Esophagus muscularis mucosa (tissue), 4 donors: Measurements from ENCODE around the gene CST9L. TPM values are rescaled to one million over a fixed set of nuclear protein-coding genes. Genes with fewer than 3 reads are reported as not detected.

Source experiments
- DNase-seq: peaks from one replicate; pipeline ENCODE4 v3.0.0-alpha.2; 2017; ENCODE audit errors: extremely low spot score
- H3K27ac ChIP-seq, 4 donors: fragments of 200-600 bp; sonication (generic); replicated peaks in 1 of 4; 1 replicate in 3 of 4; 2 replicates in 1 of 4; pipeline ENCODE4 v1.5.1; 2016 to 2019; ENCODE audit warnings: mild to moderate bottlenecking in 1 of 4
- H3K27me3 ChIP-seq, 4 donors: fragments of 200-600 bp; sonication (generic); one replicate each; pipeline versions ENCODE4 v1.5.1 to v1.6.0; 2016 to 2019
- H3K36me3 ChIP-seq, 4 donors: fragments of 200-600 bp; sonication (generic); one replicate each; pipeline ENCODE4 v1.5.1; 2016 to 2019
- H3K4me1 ChIP-seq, 4 donors: fragments of 200-600 bp; sonication (generic); one replicate each; pipeline ENCODE4 v1.5.1; 2016 to 2019
- H3K4me3 ChIP-seq, 4 donors: fragments of 200-600 bp; sonication (generic); 1 replicate in 2 of 4; 2 replicates in 2 of 4; pipeline ENCODE4 v1.5.1; 2016 to 2019; ENCODE audit warnings: mild to moderate bottlenecking in 4 of 4, moderate library complexity in 1 of 4
- H3K9me3 ChIP-seq, 4 donors: fragments of 200-600 bp; sonication (generic); 1 replicate in 3 of 4; 2 replicates in 1 of 4; pipeline ENCODE4 v1.5.1; 2016 to 2019
- CTCF ChIP-seq, 3 experiments: fragments of 200-600 bp in 2 of 3; fragments of 450-650 bp in 1 of 3; sonication (generic) in 2 of 3; IDR thresholded peaks; one replicate each; pipeline ENCODE4 v1.5.1; 2017 to 2019; ENCODE audit warnings: antibody characterized with exemption in 3 of 3, mild to moderate bottlenecking in 2 of 3, moderate library complexity in 1 of 3
- EP300 ChIP-seq: sonication (generic); formaldehyde crosslinking; IDR thresholded peaks from one replicate; pipeline ENCODE4 v1.6.1; 2017; ENCODE audit warnings: antibody characterized with exemption
- POLR2A ChIP-seq: fragments of 450-650 bp; IDR thresholded peaks from one replicate; pipeline ENCODE4 v1.6.1; 2017; ENCODE audit warnings: antibody characterized with exemption, moderate library complexity, mild to moderate bottlenecking, low read depth
- POLR2AphosphoS5 ChIP-seq, 2 donors: sonication (generic); formaldehyde crosslinking; IDR thresholded peaks; one replicate each; pipeline ENCODE4 v1.6.1; 2017; ENCODE audit warnings: antibody characterized with exemption in 2 of 2
- WGBS: methylation state at CpG from one replicate; pipeline ENCODE4 v1.1.5; 2018; 5-methylcytosine and 5-hydroxymethylcytosine counted together
- intact Hi-C: fragments of 100-400 bp; cut with DNase I; formaldehyde crosslinking; loops from one replicate; pipeline ENCODE4 v1.15.1; 2023
- total RNA-seq, 4 donors: library from RNA; depleted of rRNA; stranded (reverse); fragments of >200 nt; gene quantifications; one replicate each; pipeline versions ENCODE4 v1.1.0 to v1.2.1, GENCODE V29; 2016

The CST9L gene
- total RNA-seq, 4 donors from 2014 or later, result not detected

GRCh38 chr20:23533161-23533560 is 35.1 kb downstream of the CST9L start:
- intact Hi-C loops, result no loop called here
- TF ChIP-seq EP300 (no peak), CTCF (IDR thresholded peaks at IDR 0.05) (no peak), POLR2A (no peak), POLR2AphosphoS5 (IDR thresholded peaks at IDR 0.05) (no peak)
- no peak overlapping the region for H3K4me3 ChIP-seq
- no peaks in the 10 kb centered on the region for H3K36me3 ChIP-seq
- DNase-seq, result no peak
- peaks cover 0 to 3% (median 0%) of the 10 kb centered on the region in 4 donors for H3K4me1 ChIP-seq
- peaks cover 0 to 11% (median 6%) of the 10 kb centered on the region in 4 donors for H3K9me3 ChIP-seq
- no peak overlapping the region for H3K27ac ChIP-seq
- no peaks in the 10 kb centered on the region for H3K27me3 ChIP-seq

- no peak overlapping the region for H3K4me3 ChIP-seq
- intact Hi-C loops, result no loop called here
- peaks cover 0 to 3% (median 0%) of the 10 kb centered on the region in 4 donors for H3K4me1 ChIP-seq
- H3K27me3 ChIP-seq, result no peaks in the 10 kb centered on the region
- H3K27ac ChIP-seq, result no peak overlapping the region
- H3K36me3 ChIP-seq, result no peaks in the 10 kb centered on the region
- H3K9me3 ChIP-seq, result peaks cover 0 to 13% (median 6%) of the 10 kb centered on the region in 4 donors
- DNase-seq, result no peak
- WGBS, result 73% methylated on average over 1 of the region's 1 CpG
- TF ChIP-seq EP300, result no peak
- TF ChIP-seq POLR2A, result no peak
- TF ChIP-seq POLR2AphosphoS5 (IDR thresholded peaks at IDR 0.05), result no peak
- no peak for TF ChIP-seq CTCF (IDR thresholded peaks at IDR 0.05)
Measured at GRCh38 chr20:23532533-23532932, 35.8 kb downstream of the CST9L start.

GRCh38 chr20:23530937-23531567 is 37.2 kb downstream of the CST9L start:
- TF ChIP-seq POLR2AphosphoS5 (IDR thresholded peaks at IDR 0.05) (no peak), CTCF (IDR thresholded peaks at IDR 0.05) (no peak), POLR2A (no peak), EP300 (no peak)
- Histone ChIP-seq H3K9me3 (peaks cover 0 to 13% (median 6%) of the 10 kb centered on the region in 4 donors), H3K27me3 (no peaks in the 10 kb centered on the region), H3K36me3 (no peaks in the 10 kb centered on the region), H3K4me3 (no peak overlapping the region), H3K4me1 (no peaks in the 10 kb centered on the region), H3K27ac (no peak overlapping the region)
- DNase-seq, result no peak
- 57% methylated on average over 1 of the region's 1 CpG for WGBS
- intact Hi-C loops, result no loop called here

GRCh38 chr20:23528867-23529431 is 39.3 kb downstream of the CST9L start:
- H3K9me3 ChIP-seq, result peaks cover 0 to 13% (median 6%) of the 10 kb centered on the region in 4 donors
- no peak for TF ChIP-seq POLR2AphosphoS5 (IDR thresholded peaks at IDR 0.05)
- no peak for TF ChIP-seq CTCF (IDR thresholded peaks at IDR 0.05)
- TF ChIP-seq EP300, result no peak
- no peak for TF ChIP-seq POLR2A
- no peak overlapping the region for H3K27ac ChIP-seq
- intact Hi-C loops, result no loop called here
- WGBS, result 55% methylated on average over 1 of the region's 1 CpG
- H3K4me1 ChIP-seq, result no peaks in the 10 kb centered on the region
- H3K27me3 ChIP-seq, result no peaks in the 10 kb centered on the region
- H3K4me3 ChIP-seq, result no peak overlapping the region
- no peaks in the 10 kb centered on the region for H3K36me3 ChIP-seq
- no peak for DNase-seq
